Measurements from ENCODE around the gene TPM2. TPM values are rescaled to one million over a fixed set of nuclear protein-coding genes. Genes with fewer than 3 reads are reported as not detected.

Gene TPM2
- total RNA-seq, 1 donor from 2014 or later: 4,180 TPM

GRCh38 chr9:35710818-35711500 is 21.2 kb upstream of the TPM2 start:
- H3K27ac ChIP-seq (ENCODE audit: low read depth, low read length): no peak overlapping the region
- H3K9me3 ChIP-seq (ENCODE audit: control insufficient read depth in 3 of 3, low read length in 3 of 3): no peaks in the 10 kb centered on the region
- no peak overlapping the region for H3K9ac ChIP-seq (ENCODE audit: low read depth in 1 of 3, low read length in 3 of 3)
- peaks cover 84 to 89% (median 85%) of the 10 kb centered on the region in 3 donors for H3K36me3 ChIP-seq (ENCODE audit: control insufficient read depth in 3 of 3, insufficient read depth in 3 of 3, low read length in 3 of 3)
- no peaks in the 10 kb centered on the region for H3K27me3 ChIP-seq (ENCODE audit: control insufficient read depth in 3 of 3, insufficient read depth in 3 of 3, low read length in 3 of 3)
- no peak overlapping the region for H3K4me3 ChIP-seq (ENCODE audit: low read length in 3 of 3)
- H3K4me1 ChIP-seq (ENCODE audit: control insufficient read depth in 3 of 3, insufficient read depth in 3 of 3, low read length in 3 of 3): no peaks in the 10 kb centered on the region

DNA sequence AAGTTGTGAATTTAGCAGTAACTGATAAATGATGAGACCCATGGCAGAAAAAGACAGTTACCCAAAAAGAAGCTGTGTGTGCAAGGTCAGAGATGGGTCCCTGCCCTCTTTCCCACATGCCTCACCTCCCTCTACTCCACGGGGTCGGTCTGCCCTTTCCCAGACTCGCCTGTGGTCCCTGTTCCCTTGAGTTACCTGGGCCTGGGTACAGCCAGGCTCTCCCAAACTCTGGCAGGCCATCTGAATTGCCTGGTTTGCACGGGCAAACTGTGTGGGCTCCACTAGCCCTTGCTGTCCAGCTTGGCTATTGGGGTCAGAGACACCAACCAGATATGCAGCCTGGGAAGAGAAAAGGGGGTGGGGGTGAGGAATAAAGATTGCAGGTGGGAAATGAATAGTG is 18.4 kb upstream of the TPM2 start:
- no peaks in the 10 kb centered on the region for H3K4me1 ChIP-seq (ENCODE audit: control insufficient read depth in 3 of 3, insufficient read depth in 3 of 3, low read length in 3 of 3)
- peaks cover 86 to 92% (median 89%) of the 10 kb centered on the region in 3 donors for H3K36me3 ChIP-seq (ENCODE audit: control insufficient read depth in 3 of 3, insufficient read depth in 3 of 3, low read length in 3 of 3)
- H3K27me3 ChIP-seq (ENCODE audit: control insufficient read depth in 3 of 3, insufficient read depth in 3 of 3, low read length in 3 of 3): no peaks in the 10 kb centered on the region
- H3K27ac ChIP-seq (ENCODE audit: low read depth, low read length): no peak overlapping the region
- no peak overlapping the region for H3K4me3 ChIP-seq (ENCODE audit: low read length in 3 of 3)
- H3K9me3 ChIP-seq (ENCODE audit: control insufficient read depth in 3 of 3, low read length in 3 of 3): no peaks in the 10 kb centered on the region
- H3K9ac ChIP-seq (ENCODE audit: low read depth in 1 of 3, low read length in 3 of 3): no peak overlapping the region

DNA sequence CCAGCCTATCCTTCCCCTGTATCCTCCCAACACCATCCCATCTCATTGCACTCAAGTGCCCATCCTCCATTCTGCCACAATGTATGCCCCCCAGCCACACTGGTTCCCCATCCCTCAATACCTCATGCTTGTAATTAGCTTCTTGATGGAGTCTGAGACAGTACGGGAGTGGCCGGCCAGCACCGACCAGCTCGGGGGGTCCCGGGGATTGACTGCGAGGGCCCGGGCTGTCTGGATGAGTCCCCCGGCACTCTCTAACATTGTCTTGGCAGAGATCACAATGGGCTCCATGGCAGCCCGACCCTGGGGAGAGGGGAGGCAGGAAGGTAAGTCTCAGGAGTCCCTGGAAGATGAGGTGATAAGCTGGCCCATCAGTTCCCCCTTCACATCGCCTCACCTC is 17.2 kb upstream of the TPM2 start:
- Histone ChIP-seq H3K27me3 (ENCODE audit: control insufficient read depth in 3 of 3, insufficient read depth in 3 of 3, low read length in 3 of 3) (no peaks in the 10 kb centered on the region), H3K36me3 (ENCODE audit: control insufficient read depth in 3 of 3, insufficient read depth in 3 of 3, low read length in 3 of 3) (peaks cover 87 to 93% (median 88%) of the 10 kb centered on the region in 3 donors), H3K9me3 (ENCODE audit: control insufficient read depth in 3 of 3, low read length in 3 of 3) (no peaks in the 10 kb centered on the region), H3K9ac (ENCODE audit: low read depth in 1 of 3, low read length in 3 of 3) (no peak overlapping the region), H3K4me1 (ENCODE audit: control insufficient read depth in 3 of 3, insufficient read depth in 3 of 3, low read length in 3 of 3) (no peaks in the 10 kb centered on the region), H3K4me3 (ENCODE audit: low read length in 3 of 3) (no peak overlapping the region), H3K27ac (ENCODE audit: low read depth, low read length) (no peak overlapping the region)

GRCh38 chr9:35705836-35706430 is 16.2 kb upstream of the TPM2 start:
- Histone ChIP-seq H3K9me3 (ENCODE audit: control insufficient read depth in 3 of 3, low read length in 3 of 3) (no peaks in the 10 kb centered on the region), H3K36me3 (ENCODE audit: control insufficient read depth in 3 of 3, insufficient read depth in 3 of 3, low read length in 3 of 3) (peaks cover 86 to 92% (median 88%) of the 10 kb centered on the region in 3 donors), H3K27me3 (ENCODE audit: control insufficient read depth in 3 of 3, insufficient read depth in 3 of 3, low read length in 3 of 3) (no peaks in the 10 kb centered on the region)

DNA sequence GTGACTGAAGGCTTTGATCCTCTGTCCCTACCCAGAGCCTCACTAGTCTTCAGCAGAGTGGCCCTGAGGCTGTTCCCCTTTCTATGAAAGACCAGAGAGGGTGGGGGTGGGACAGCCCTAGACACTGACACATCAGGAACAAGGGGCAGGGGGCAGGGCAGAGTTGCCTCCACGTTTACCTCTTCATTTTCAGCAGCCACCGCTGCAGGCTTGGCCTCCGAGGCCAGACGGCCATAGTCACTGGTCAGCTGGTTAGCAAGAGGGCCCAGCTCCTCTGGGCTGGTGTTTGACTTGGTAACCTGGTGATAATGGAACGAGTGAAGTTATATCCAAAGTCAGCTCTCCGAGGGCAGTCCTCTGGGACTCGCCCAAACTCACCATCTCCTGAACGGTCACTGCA is 15.6 kb upstream of the TPM2 start:
- no peak overlapping the region for H3K4me3 ChIP-seq (ENCODE audit: low read length in 3 of 3)
- no peak overlapping the region for H3K9ac ChIP-seq (ENCODE audit: low read depth in 1 of 3, low read length in 3 of 3)
- H3K4me1 ChIP-seq (ENCODE audit: control insufficient read depth in 3 of 3, insufficient read depth in 3 of 3, low read length in 3 of 3): no peaks in the 10 kb centered on the region
- H3K27ac ChIP-seq (ENCODE audit: low read depth, low read length): no peak overlapping the region
- H3K9me3 ChIP-seq (ENCODE audit: control insufficient read depth in 3 of 3, low read length in 3 of 3): no peaks in the 10 kb centered on the region
- H3K36me3 ChIP-seq (ENCODE audit: control insufficient read depth in 3 of 3, insufficient read depth in 3 of 3, low read length in 3 of 3): peaks cover 85 to 92% (median 88%) of the 10 kb centered on the region in 3 donors
- H3K27me3 ChIP-seq (ENCODE audit: control insufficient read depth in 3 of 3, insufficient read depth in 3 of 3, low read length in 3 of 3): no peaks in the 10 kb centered on the region

More at GRCh38 chr9:35705836-35706430, 16.2 kb upstream of the TPM2 start:
- no peak overlapping the region for H3K27ac ChIP-seq (ENCODE audit: low read depth, low read length)
- no peak overlapping the region for H3K9ac ChIP-seq (ENCODE audit: low read depth in 1 of 3, low read length in 3 of 3)
- no peaks in the 10 kb centered on the region for H3K4me1 ChIP-seq (ENCODE audit: control insufficient read depth in 3 of 3, insufficient read depth in 3 of 3, low read length in 3 of 3)
- H3K4me3 ChIP-seq (ENCODE audit: low read length in 3 of 3): no peak overlapping the region

GRCh38 chr9:35703906-35704672 is 14.4 kb upstream of the TPM2 start:
- Histone ChIP-seq H3K36me3 (ENCODE audit: control insufficient read depth in 3 of 3, insufficient read depth in 3 of 3, low read length in 3 of 3) (peaks cover 92 to 98% (median 97%) of the 10 kb centered on the region in 3 donors), H3K4me1 (ENCODE audit: control insufficient read depth in 3 of 3, insufficient read depth in 3 of 3, low read length in 3 of 3) (no peaks in the 10 kb centered on the region), H3K27me3 (ENCODE audit: control insufficient read depth in 3 of 3, insufficient read depth in 3 of 3, low read length in 3 of 3) (no peaks in the 10 kb centered on the region), H3K4me3 (ENCODE audit: low read length in 3 of 3) (no peak overlapping the region), H3K9me3 (ENCODE audit: control insufficient read depth in 3 of 3, low read length in 3 of 3) (no peaks in the 10 kb centered on the region), H3K9ac (ENCODE audit: low read depth in 1 of 3, low read length in 3 of 3) (peak overlapping the region in 1 of 3 donors; percentile 25), H3K27ac (ENCODE audit: low read depth, low read length) (no peak overlapping the region)

GRCh38 chr9:35702696-35703095 is 13.0 kb upstream of the TPM2 start:
- Histone ChIP-seq H3K9ac (ENCODE audit: low read depth in 1 of 3, low read length in 3 of 3) (no peak overlapping the region), H3K27me3 (ENCODE audit: control insufficient read depth in 3 of 3, insufficient read depth in 3 of 3, low read length in 3 of 3) (no peaks in the 10 kb centered on the region), H3K4me1 (ENCODE audit: control insufficient read depth in 3 of 3, insufficient read depth in 3 of 3, low read length in 3 of 3) (no peaks in the 10 kb centered on the region), H3K9me3 (ENCODE audit: control insufficient read depth in 3 of 3, low read length in 3 of 3) (no peaks in the 10 kb centered on the region), H3K36me3 (ENCODE audit: control insufficient read depth in 3 of 3, insufficient read depth in 3 of 3, low read length in 3 of 3) (peaks cover 95 to 99% (median 98%) of the 10 kb centered on the region in 3 donors), H3K4me3 (ENCODE audit: low read length in 3 of 3) (no peak overlapping the region), H3K27ac (ENCODE audit: low read depth, low read length) (no peak overlapping the region)

GRCh38 chr9:35700942-35701341 is 11.2 kb upstream of the TPM2 start:
- peaks cover 89 to 99% (median 89%) of the 10 kb centered on the region in 3 donors for H3K36me3 ChIP-seq (ENCODE audit: control insufficient read depth in 3 of 3, insufficient read depth in 3 of 3, low read length in 3 of 3)
- no peak overlapping the region for H3K4me3 ChIP-seq (ENCODE audit: low read length in 3 of 3)
- no peak overlapping the region for H3K9ac ChIP-seq (ENCODE audit: low read depth in 1 of 3, low read length in 3 of 3)
- H3K27me3 ChIP-seq (ENCODE audit: control insufficient read depth in 3 of 3, insufficient read depth in 3 of 3, low read length in 3 of 3): no peaks in the 10 kb centered on the region
- H3K27ac ChIP-seq (ENCODE audit: low read depth, low read length): no peak overlapping the region
- H3K4me1 ChIP-seq (ENCODE audit: control insufficient read depth in 3 of 3, insufficient read depth in 3 of 3, low read length in 3 of 3): peaks cover 4 to 10% (median 8%) of the 10 kb centered on the region in 3 donors
- no peaks in the 10 kb centered on the region for H3K9me3 ChIP-seq (ENCODE audit: control insufficient read depth in 3 of 3, low read length in 3 of 3)

- no peaks in the 10 kb centered on the region for H3K27me3 ChIP-seq (ENCODE audit: control insufficient read depth in 3 of 3, insufficient read depth in 3 of 3, low read length in 3 of 3)
- H3K4me3 ChIP-seq (ENCODE audit: low read length in 3 of 3): no peak overlapping the region
- H3K27ac ChIP-seq (ENCODE audit: low read depth, low read length): no peak overlapping the region
- H3K9ac ChIP-seq (ENCODE audit: low read depth in 1 of 3, low read length in 3 of 3): no peak overlapping the region
- H3K4me1 ChIP-seq (ENCODE audit: control insufficient read depth in 3 of 3, insufficient read depth in 3 of 3, low read length in 3 of 3): peaks cover 4 to 10% (median 9%) of the 10 kb centered on the region in 3 donors
- H3K36me3 ChIP-seq (ENCODE audit: control insufficient read depth in 3 of 3, insufficient read depth in 3 of 3, low read length in 3 of 3): peaks cover 80 to 91% (median 82%) of the 10 kb centered on the region in 3 donors
- no peaks in the 10 kb centered on the region for H3K9me3 ChIP-seq (ENCODE audit: control insufficient read depth in 3 of 3, low read length in 3 of 3)
Measured at GRCh38 chr9:35700031-35700430, 10.3 kb upstream of the TPM2 start.

DNA sequence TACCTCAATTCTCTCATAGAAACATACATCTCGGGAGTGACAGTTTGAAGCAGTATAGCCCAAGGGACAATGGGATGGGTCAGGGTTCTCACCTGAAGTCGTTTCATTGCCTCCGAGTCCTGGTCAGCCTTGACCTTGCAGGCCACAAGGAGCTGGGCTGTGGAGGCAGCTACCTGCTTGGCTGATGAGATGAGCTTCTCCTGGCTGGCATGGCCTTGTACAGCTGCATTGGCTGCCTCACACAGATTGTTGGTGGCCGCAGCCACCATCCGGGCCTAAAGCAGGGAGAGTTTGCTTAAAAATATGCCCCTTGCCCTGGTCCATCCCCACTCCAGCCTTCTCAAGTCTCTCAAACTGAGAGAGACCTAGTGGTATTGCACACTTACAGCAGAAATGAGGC is 8.5 kb upstream of the TPM2 start:
- H3K4me1 ChIP-seq (ENCODE audit: control insufficient read depth in 3 of 3, insufficient read depth in 3 of 3, low read length in 3 of 3): peaks cover 4 to 10% (median 9%) of the 10 kb centered on the region in 3 donors
- no peak overlapping the region for H3K27ac ChIP-seq (ENCODE audit: low read depth, low read length)
- peaks cover 62 to 73% (median 64%) of the 10 kb centered on the region in 3 donors for H3K36me3 ChIP-seq (ENCODE audit: control insufficient read depth in 3 of 3, insufficient read depth in 3 of 3, low read length in 3 of 3)
- H3K9me3 ChIP-seq (ENCODE audit: control insufficient read depth in 3 of 3, low read length in 3 of 3): no peaks in the 10 kb centered on the region
- no peak overlapping the region for H3K4me3 ChIP-seq (ENCODE audit: low read length in 3 of 3)
- no peak overlapping the region for H3K9ac ChIP-seq (ENCODE audit: low read depth in 1 of 3, low read length in 3 of 3)
- no peaks in the 10 kb centered on the region for H3K27me3 ChIP-seq (ENCODE audit: control insufficient read depth in 3 of 3, insufficient read depth in 3 of 3, low read length in 3 of 3)

All from skeletal muscle tissue (tissue), 4 donors.